ENCODE measurements around the gene NPLOC4. TPM values are rescaled to one million over a fixed set of nuclear protein-coding genes. Genes with fewer than 3 reads are reported as not detected.
A peak's percentile ranks its signal among the peaks of the same experiment; 100 is the strongest.

Gene NPLOC4
- total and polyA plus RNA-seq, 4 donors: 23.5 to 67.4 (median 50.6) TPM

DNA sequence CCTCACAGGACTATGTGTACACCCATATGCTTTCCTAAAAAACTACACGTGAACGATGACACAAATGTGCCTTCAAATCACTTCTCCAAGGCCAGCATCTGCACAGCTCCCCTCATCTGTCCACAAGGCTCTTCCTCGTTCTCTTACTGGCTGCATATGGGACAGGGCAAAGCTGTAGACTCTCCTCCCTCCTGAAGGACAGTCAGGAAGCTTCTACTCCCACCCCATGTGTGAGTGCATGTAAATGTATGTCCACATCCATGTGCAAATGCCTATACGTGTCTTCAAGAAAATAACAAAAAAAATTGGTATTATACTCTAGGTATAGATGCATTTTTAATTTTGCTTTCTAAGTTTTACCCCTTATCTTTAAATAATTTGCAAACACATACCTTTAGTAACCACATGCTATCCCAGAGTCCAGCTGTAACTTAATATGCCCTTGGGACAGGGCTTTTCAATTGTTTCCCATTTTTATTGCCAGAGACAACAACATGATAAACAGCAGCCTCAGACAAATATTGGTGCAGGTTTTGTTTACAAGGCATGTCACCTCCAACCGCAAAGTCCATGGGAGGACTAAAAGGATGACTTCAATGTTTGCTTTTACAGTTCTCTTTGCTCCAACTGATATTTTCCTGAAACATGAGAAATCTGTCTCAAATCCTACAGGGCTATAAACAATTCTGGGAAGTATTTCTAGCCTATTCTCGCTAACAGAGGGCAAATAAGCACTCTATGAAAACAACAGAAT lies 53.1 kb downstream of the NPLOC4 start:
- TF ChIP-seq HNF4A (conservative IDR thresholded peaks at IDR 0.05): peak; percentile 48 to 67
- TF ChIP-seq FOXA1 (IDR thresholded peaks at IDR 0.05): peak; percentile 10
- TF ChIP-seq RXRA (IDR thresholded peaks at IDR 0.05): peak in 1 of 2 donors; percentile 45
- TF ChIP-seq FOXA2 (IDR thresholded peaks at IDR 0.05): peak; percentile 43
- no peak for TF ChIP-seq HNF4G (IDR thresholded peaks at IDR 0.05)
- peak in 1 of 2 donors; percentile 46 for TF ChIP-seq JUND (IDR thresholded peaks at IDR 0.05)
- peak; percentile 31 for TF ChIP-seq SP1 (IDR thresholded peaks at IDR 0.05)
- TF ChIP-seq, protein P1, sequence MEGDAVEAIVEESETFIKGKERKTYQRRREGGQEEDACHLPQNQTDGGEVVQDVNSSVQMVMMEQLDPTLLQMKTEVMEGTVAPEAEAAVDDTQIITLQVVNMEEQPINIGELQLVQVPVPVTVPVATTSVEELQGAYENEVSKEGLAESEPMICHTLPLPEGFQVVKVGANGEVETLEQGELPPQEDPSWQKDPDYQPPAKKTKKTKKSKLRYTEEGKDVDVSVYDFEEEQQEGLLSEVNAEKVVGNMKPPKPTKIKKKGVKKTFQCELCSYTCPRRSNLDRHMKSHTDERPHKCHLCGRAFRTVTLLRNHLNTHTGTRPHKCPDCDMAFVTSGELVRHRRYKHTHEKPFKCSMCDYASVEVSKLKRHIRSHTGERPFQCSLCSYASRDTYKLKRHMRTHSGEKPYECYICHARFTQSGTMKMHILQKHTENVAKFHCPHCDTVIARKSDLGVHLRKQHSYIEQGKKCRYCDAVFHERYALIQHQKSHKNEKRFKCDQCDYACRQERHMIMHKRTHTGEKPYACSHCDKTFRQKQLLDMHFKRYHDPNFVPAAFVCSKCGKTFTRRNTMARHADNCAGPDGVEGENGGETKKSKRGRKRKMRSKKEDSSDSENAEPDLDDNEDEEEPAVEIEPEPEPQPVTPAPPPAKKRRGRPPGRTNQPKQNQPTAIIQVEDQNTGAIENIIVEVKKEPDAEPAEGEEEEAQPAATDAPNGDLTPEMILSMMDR (IDR thresholded peaks at IDR 0.05; ENCODE audit: low read depth, low read length, missing input control): no peak
- 71% methylated on average over 6 of the region's 6 CpGs for WGBS

DNA sequence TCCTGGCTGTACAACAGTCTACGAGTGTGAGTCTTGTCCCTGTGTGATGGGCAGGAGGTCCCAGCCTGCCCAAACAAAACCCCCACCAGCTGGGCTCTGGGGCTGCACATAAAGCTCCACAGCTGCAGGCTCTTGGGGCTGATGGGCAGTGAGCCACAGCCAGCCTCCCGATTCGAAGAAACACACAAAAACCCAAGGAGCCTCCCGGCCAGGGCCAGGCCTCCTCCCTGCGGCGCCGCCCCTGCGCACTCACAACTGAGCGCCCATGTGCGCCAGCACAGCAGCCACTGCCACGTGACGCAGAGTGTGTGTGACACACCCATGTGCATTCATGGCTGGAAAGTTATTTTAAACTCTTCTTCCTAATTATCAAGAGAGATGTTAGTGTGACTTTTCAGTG lies 54.2 kb downstream of the NPLOC4 start:
- Histone ChIP-seq H3K27ac (ENCODE audit: low read depth in 1 of 2, low read length in 2 of 2) (no peak overlapping the region), H3K9me3 (ENCODE audit: control insufficient read depth in 4 of 4, low read length in 3 of 4) (no peaks in the 10 kb centered on the region), H3K4me1 (ENCODE audit: control insufficient read depth in 4 of 4, insufficient read depth in 4 of 4, low read length in 3 of 4) (peaks cover 2 to 15% (median 9%) of the 10 kb centered on the region in 4 donors), H3K27me3 (ENCODE audit: control insufficient read depth in 4 of 4, insufficient read depth in 4 of 4, low read length in 3 of 4) (no peaks in the 10 kb centered on the region), H3K4me3 (ENCODE audit: low read depth in 1 of 3, low read length in 3 of 3) (no peak overlapping the region), H3K36me3 (ENCODE audit: control insufficient read depth in 4 of 4, insufficient read depth in 3 of 4, low read depth in 1 of 4, low read length in 3 of 4) (peaks cover 10 to 52% (median 19%) of the 10 kb centered on the region in 4 donors), H3K9ac (ENCODE audit: low read depth in 1 of 2, low read length in 2 of 2) (no peak overlapping the region)
- DNase-seq (ENCODE audit: low spot score): no peak
- WGBS: 95% methylated on average over 12 of the region's 12 CpGs
- TF ChIP-seq, protein P2, sequence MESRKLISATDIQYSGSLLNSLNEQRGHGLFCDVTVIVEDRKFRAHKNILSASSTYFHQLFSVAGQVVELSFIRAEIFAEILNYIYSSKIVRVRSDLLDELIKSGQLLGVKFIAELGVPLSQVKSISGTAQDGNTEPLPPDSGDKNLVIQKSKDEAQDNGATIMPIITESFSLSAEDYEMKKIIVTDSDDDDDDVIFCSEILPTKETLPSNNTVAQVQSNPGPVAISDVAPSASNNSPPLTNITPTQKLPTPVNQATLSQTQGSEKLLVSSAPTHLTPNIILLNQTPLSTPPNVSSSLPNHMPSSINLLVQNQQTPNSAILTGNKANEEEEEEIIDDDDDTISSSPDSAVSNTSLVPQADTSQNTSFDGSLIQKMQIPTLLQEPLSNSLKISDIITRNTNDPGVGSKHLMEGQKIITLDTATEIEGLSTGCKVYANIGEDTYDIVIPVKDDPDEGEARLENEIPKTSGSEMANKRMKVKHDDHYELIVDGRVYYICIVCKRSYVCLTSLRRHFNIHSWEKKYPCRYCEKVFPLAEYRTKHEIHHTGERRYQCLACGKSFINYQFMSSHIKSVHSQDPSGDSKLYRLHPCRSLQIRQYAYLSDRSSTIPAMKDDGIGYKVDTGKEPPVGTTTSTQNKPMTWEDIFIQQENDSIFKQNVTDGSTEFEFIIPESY (IDR thresholded peaks at IDR 0.05): no peak
- TF ChIP-seq, protein P3, sequence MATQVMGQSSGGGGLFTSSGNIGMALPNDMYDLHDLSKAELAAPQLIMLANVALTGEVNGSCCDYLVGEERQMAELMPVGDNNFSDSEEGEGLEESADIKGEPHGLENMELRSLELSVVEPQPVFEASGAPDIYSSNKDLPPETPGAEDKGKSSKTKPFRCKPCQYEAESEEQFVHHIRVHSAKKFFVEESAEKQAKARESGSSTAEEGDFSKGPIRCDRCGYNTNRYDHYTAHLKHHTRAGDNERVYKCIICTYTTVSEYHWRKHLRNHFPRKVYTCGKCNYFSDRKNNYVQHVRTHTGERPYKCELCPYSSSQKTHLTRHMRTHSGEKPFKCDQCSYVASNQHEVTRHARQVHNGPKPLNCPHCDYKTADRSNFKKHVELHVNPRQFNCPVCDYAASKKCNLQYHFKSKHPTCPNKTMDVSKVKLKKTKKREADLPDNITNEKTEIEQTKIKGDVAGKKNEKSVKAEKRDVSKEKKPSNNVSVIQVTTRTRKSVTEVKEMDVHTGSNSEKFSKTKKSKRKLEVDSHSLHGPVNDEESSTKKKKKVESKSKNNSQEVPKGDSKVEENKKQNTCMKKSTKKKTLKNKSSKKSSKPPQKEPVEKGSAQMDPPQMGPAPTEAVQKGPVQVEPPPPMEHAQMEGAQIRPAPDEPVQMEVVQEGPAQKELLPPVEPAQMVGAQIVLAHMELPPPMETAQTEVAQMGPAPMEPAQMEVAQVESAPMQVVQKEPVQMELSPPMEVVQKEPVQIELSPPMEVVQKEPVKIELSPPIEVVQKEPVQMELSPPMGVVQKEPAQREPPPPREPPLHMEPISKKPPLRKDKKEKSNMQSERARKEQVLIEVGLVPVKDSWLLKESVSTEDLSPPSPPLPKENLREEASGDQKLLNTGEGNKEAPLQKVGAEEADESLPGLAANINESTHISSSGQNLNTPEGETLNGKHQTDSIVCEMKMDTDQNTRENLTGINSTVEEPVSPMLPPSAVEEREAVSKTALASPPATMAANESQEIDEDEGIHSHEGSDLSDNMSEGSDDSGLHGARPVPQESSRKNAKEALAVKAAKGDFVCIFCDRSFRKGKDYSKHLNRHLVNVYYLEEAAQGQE (IDR thresholded peaks at IDR 0.05): no peak
- TF ChIP-seq, protein P4, sequence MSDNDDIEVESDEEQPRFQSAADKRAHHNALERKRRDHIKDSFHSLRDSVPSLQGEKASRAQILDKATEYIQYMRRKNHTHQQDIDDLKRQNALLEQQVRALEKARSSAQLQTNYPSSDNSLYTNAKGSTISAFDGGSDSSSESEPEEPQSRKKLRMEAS (IDR thresholded peaks at IDR 0.05): no peak
- TF ChIP-seq JUND (IDR thresholded peaks at IDR 0.05) (no peak), TAF1 (conservative IDR thresholded peaks at IDR 0.05) (no peak), NR2F2 (IDR thresholded peaks at IDR 0.05) (no peak), GABPA (IDR thresholded peaks at IDR 0.05 in 1 of 2, conservative IDR thresholded peaks at IDR 0.05 in 1 of 2) (no peak), SP1 (IDR thresholded peaks at IDR 0.05) (no peak), FOXA2 (IDR thresholded peaks at IDR 0.05) (no peak), YY1 (IDR thresholded peaks at IDR 0.05) (no peak), EGR1 (IDR thresholded peaks at IDR 0.05; ENCODE audit: low read depth in 2 of 2) (no peak), RAD21 (IDR thresholded peaks at IDR 0.05) (no peak), HNF4A (conservative IDR thresholded peaks at IDR 0.05) (no peak), RXRA (IDR thresholded peaks at IDR 0.05) (no peak), HNF4G (IDR thresholded peaks at IDR 0.05) (no peak), FOXA1 (IDR thresholded peaks at IDR 0.05) (no peak)
- TF ChIP-seq, protein P1 (IDR thresholded peaks at IDR 0.05; ENCODE audit: low read depth, low read length, missing input control): no peak
- TF ChIP-seq, protein P5, sequence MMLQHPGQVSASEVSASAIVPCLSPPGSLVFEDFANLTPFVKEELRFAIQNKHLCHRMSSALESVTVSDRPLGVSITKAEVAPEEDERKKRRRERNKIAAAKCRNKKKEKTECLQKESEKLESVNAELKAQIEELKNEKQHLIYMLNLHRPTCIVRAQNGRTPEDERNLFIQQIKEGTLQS (IDR thresholded peaks at IDR 0.05): no peak

More for the DNA sequence above, 53.1 kb downstream of the NPLOC4 start:
- no peak for DNase-seq (ENCODE audit: low spot score)
- H3K9me3 ChIP-seq (ENCODE audit: control insufficient read depth in 4 of 4, low read length in 3 of 4): no peaks in the 10 kb centered on the region
- peaks cover 10 to 55% (median 28%) of the 10 kb centered on the region in 4 donors for H3K36me3 ChIP-seq (ENCODE audit: control insufficient read depth in 4 of 4, insufficient read depth in 3 of 4, low read depth in 1 of 4, low read length in 3 of 4)
- H3K27ac ChIP-seq (ENCODE audit: low read depth in 1 of 2, low read length in 2 of 2): peak overlapping the region; percentile 61
- no peak overlapping the region for H3K9ac ChIP-seq (ENCODE audit: low read depth in 1 of 2, low read length in 2 of 2)
- no peak overlapping the region for H3K4me3 ChIP-seq (ENCODE audit: low read depth in 1 of 3, low read length in 3 of 3)
- H3K27me3 ChIP-seq (ENCODE audit: control insufficient read depth in 4 of 4, insufficient read depth in 4 of 4, low read length in 3 of 4): no peaks in the 10 kb centered on the region
- H3K4me1 ChIP-seq (ENCODE audit: control insufficient read depth in 4 of 4, insufficient read depth in 4 of 4, low read length in 3 of 4): peaks cover 0 to 15% (median 9%) of the 10 kb centered on the region in 4 donors
